Mammary microvascular endothelial cell (primary cell): ENCODE data around the gene POU2F3. TPM values are rescaled to one million over a fixed set of nuclear protein-coding genes. Genes with fewer than 3 reads are reported as not detected.

Source experiments
- total RNA-seq: library from RNA; depleted of rRNA; stranded (reverse); fragments of >200 nt; gene quantifications from 2 replicates; pipeline ENCODE4 v1.2.3, GENCODE V29; 2015

The POU2F3 gene
- total RNA-seq: 0.10 TPM in 1 of 2 replicates, not detected in the other

GRCh38 chr11:120239713-120240640 lies at the start of gene POU2F3:
Gene POU2F3, plus strand, starts transcription at chr11:120240140. Its CDS starts 204 bp downstream, at chr11:120240344.

GRCh38 chr11:120210626-120211521 lies 29.1 kb upstream of the POU2F3 start, which contains the start of gene OAF:
Gene OAF, plus strand, starts transcription at chr11:120211032. Its CDS starts 248 bp downstream, at chr11:120211280.

GRCh38 chr11:120324932-120325810 lies 85.2 kb downstream of the POU2F3 start, which contains the start of gene TLCD5:
Gene TLCD5, plus strand, starts transcription at chr11:120325299. Its CDS starts 2,143 bp downstream, at chr11:120327442.

GRCh38 chr11:120335908-120336640 lies 96.1 kb downstream of the POU2F3 start, which contains the start of gene ARHGEF12:
Gene ARHGEF12, plus strand, starts transcription at chr11:120336413. Its CDS starts 831 bp downstream, at chr11:120337244.

Other genes starting within 250 kb of the POU2F3 start
- gene TRIM29, start 102.0 kb upstream of the POU2F3 start, total RNA-seq: 0.20 TPM in 1 of 2 replicates, not detected in the other
- 93.2 and 99.3 TPM in 2 replicates for gene OAF, start 29.1 kb upstream of the POU2F3 start, total RNA-seq
- 5.1 and 7.7 TPM in 2 replicates for gene TLCD5, start 85.2 kb downstream of the POU2F3 start, total RNA-seq
- 58.8 and 59.2 TPM in 2 replicates for gene ARHGEF12, start 96.3 kb downstream of the POU2F3 start, total RNA-seq